ENCODE results near the gene SPATA31A6.
"Not testable (repeated sequence)": the region's sequence is repeated elsewhere in the genome, so short reads cannot be mapped to it uniquely, and the experiment has no call there.

Gene SPATA31A6

GRCh38 chr9:42183359-42183758, at the start of gene SPATA31A6:
TSS of gene SPATA31A6 (plus strand) at chr9:42183659. CDS start at chr9:42183688, 29 bp downstream.
- not testable (repeated sequence) for DNase-seq

- not testable (repeated sequence) for DNase-seq
Observed at GRCh38 chr9:42160299-42160698, 23.2 kb upstream of the SPATA31A6 start.

GRCh38 chr9:42219861-42220260, 36.4 kb downstream of the SPATA31A6 start:
- not testable (repeated sequence) for DNase-seq

- not testable (repeated sequence) for DNase-seq
Observed at GRCh38 chr9:42223230-42223629, 39.8 kb downstream of the SPATA31A6 start.

GRCh38 chr9:42233031-42233430, 49.6 kb downstream of the SPATA31A6 start:
- not testable (repeated sequence) for DNase-seq

- not testable (repeated sequence) for DNase-seq
Observed at GRCh38 chr9:42234610-42235009, 51.2 kb downstream of the SPATA31A6 start.

- not testable (repeated sequence) for DNase-seq
Observed at GRCh38 chr9:42235352-42235991, 52.0 kb downstream of the SPATA31A6 start.

GRCh38 chr9:42236097-42236496, 52.6 kb downstream of the SPATA31A6 start:
- DNase-seq = not testable (repeated sequence)

GRCh38 chr9:42237381-42237780, 53.9 kb downstream of the SPATA31A6 start:
- DNase-seq = not testable (repeated sequence)

GRCh38 chr9:42238862-42239261, 55.4 kb downstream of the SPATA31A6 start:
- DNase-seq = not testable (repeated sequence)

All from NCI-H774 (cell line).